Hair follicle dermal papilla cell (primary cell): ENCODE data around the gene SLC45A1. TPM values are rescaled to one million over a fixed set of nuclear protein-coding genes. Genes with fewer than 3 reads are reported as not detected.

ENCODE experiments used
- small RNA-seq: library from RNA; depleted of rRNA; stranded (forward); fragments of <200 nt; gene quantifications from one replicate; pipeline ENCODE3, GENCODE V24; 2012
- total RNA-seq: library from RNA; depleted of rRNA; stranded (reverse); fragments of >200 nt; gene quantifications from 2 replicates; pipeline ENCODE4 v1.2.3, GENCODE V29; 2012

SLC45A1 gene
- 0.73 and 1.3 TPM in 2 replicates for total RNA-seq

GRCh38 chr1:8317647-8318381, at the start of gene SLC45A1:
Gene SLC45A1 (plus strand): TSS chr1:8318114. CDS start chr1:8324330, 6,216 bp downstream.

Small RNA genes lying within 50 kb of the gene (small RNA-seq; reads per million reads assigned to genes)
- gene RF00019 (not detected), gene RNU6-991P (not detected)
